HG02571 (cell line): Measurements from ENCODE around the gene FBXO27.
"Not testable (repeated sequence)": the region's sequence is repeated elsewhere in the genome, so short reads cannot be mapped to it uniquely, and the experiment has no call there.

Experiments used
- ATAC-seq: cut with Tn5 transposase; IDR thresholded peaks from one replicate; pipeline ENCODE4 v1.9.1; 2021; ENCODE audit warnings: mild to moderate bottlenecking, moderate library complexity; ENCODE audit not compliant: unreplicated experiment

FBXO27 gene

DNA sequence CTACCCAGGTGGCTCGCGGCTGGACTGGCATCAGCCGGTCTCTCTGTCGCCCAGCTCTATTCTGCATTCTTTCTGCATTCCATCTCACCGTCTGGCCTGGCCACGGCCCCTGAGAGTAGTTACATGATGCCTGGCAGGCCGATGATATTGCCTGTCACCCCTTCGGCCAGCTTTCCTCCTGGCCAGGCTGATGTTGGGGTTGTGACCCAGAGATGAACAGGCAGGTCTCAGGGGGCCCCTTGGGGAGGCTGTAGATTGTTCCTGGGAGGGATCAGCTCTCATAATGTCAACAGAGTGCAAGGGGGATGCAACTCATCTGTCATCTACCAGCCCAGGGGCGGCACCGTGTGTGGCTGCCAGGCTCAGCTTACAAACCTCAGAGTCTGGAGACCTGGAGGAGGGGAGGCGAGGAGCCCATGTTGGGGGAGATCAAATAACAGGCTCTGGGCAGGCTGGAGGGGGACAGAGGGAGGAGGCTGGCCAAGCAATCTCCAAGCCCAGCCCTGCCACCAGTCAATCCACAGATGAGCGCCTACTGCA is 43.2 kb downstream of the FBXO27 start:
- ATAC-seq: no peak

DNA sequence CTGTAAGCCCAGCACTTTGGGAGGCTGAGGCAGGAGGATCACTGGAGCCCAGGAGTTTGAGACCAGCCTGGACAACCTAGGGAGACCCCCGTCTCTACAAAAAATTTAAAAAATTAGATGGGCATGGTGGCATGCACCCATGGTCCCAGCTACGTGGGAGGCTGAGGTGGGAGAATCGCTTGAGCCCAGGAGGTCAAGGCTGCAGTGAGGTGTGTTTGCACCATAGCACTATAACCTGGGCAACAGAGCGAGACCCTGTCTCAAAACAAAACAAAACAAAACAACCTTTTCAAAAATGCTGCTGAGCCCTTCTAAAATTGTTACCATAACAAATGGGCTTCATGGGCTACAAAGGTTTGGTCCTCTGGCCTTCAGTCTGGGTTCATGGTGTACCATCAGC is 43.7 kb downstream of the FBXO27 start:
- not testable (repeated sequence) for ATAC-seq

DNA sequence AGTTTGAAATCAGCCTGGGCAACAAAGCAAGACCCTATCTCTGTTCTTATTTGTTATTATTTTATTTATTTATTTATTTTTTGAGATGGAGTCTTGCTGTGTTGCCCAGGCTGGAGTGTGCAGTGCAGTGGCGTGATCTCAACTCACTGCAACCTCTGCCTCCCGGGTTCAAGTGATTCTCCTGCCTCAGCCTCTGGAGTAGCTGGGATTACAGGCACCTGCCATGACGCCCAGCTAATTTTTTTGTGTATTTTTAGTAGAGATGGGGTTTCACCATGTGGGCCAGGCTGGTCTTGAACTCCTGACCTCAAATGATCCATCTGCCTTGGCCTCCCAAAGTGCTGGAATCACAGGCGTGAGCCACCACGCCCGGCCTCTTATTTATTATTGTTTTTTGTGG is 44.6 kb downstream of the FBXO27 start:
- not testable (repeated sequence) for ATAC-seq

DNA sequence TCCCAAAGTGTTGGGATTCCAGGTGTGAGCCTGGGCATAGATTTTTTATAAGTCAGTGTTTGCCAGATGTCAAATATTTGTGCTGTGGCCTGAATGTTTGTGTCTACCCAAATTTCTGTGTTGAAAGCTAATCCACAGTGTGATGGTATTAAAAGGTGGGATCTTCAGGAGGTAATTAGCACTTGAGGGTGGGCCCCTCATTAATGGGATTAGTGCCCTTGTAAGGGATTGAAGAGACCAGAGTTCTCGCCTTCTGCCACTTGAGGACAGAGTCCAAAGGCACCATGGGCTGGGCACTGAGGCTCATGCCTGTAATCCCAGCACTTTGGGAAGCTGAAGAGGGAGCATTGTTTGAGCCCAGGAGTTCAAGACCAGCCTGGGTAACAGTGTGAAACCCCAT is 47.1 kb downstream of the FBXO27 start:
- ATAC-seq: no peak

DNA sequence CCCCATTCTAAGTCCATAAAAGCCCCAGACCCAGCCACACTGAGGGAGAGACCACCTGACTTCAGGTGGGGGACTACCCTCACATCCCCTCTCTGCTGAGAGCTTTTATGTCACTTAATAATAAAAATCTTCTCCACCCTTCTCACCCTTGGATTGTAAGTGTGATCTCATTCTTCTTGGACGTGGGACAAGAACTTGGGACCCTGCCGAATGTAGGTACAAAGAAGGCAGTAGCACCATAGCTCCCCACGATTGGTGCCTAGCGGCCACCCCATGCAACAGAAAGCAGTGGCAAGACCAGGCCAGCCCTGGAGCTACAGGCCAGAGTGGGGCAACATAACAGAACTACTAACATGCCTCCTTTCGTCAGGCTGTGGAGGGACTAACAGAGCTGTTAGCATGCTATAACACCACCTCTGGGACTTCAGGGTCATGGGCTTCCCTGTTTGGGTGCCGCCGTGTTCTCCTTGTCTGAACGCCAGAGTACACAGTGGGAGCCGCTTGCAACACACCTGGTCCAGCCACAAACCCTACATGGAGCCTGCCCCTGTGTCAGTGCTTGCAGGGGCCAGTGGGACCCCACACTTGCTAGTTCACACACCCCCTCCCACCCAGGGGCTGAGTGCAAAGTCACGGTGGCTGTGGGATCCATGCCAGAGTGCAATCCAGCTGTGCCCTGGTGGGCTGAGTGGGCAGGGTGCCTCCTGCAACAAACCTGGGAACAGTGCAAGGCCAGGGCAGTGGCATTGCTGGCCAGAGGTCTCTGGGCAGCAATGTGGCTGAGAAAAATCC is 51.6 kb downstream of the FBXO27 start:
- no peak for ATAC-seq

DNA sequence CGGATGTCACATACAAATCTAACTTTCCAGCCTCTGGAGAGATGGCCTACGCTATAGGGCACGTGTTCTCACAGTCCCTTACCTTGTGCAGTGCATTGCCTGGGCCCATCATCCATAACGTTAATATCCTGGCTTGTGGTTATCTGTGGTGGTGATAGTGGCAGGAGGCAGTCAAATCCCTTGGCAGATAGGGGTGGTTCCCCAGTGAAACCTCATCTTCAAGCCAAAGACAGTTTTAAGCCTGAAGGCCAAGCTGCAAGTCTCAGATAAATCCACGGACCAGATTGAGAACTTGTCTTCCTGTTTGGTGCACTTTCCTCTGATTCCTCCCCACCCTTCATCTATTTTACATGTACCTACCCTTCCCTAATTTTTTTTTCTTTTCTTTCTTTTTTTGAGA is 52.5 kb downstream of the FBXO27 start:
- no peak for ATAC-seq

DNA sequence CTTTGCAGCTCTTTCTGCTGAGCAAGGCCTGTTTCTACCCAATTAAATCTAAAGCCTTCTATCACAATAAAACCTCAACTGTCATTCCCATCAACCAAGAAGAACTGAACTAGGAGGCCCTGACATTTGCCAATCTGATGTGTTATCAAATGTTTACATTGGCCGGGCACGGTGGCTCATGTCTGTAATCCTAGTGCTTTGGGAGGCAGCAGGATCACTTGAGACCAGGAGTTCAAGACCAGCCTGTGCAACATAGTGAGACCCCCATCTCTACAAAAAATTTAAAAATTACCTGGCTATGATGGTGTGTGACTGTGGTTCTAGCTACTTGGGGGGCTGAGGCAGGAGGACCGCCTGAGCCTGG is 54.0 kb downstream of the FBXO27 start:
- ATAC-seq: no peak

DNA sequence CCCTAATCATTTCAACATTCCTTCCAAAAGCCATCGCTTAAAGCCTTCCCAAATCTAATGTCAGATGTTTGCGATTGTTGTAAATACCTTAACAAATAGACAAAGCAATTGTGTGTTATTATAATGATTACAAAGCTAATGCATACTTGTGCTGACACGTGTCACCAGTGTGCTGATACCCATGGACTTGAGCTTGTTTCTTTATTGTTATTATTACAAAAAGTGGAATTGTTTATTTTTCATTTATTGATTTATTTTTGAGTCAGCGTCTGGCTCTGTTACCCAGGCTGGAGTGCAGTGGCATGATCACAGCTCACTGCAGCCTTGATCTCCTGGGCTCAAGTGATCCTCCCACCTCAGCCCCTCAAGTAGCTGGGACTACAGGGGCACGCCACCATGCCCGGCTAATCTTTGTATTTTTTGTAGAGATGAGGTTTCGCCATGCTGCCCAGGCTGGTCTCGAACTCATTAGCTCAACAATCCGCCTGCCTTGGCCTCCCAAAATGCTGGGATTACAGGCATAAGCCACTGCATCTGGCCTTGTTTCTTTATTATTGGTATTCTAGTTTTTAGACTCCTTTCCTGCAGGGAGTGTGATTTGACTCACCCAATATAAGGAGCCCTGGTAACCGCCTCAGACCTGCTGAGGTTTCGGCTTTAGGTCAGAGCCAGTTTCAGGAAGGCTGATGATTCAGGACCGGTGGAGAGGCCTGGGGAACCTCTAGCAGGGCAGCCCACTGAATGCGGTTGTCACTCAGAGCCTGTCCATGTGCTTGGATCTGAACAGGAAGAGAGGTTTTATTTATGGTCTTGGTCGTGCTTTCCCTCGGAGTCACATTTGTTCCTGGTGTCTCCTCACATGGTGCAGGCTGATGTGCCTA is 54.7 kb downstream of the FBXO27 start:
- ATAC-seq: peak; percentile 55

DNA sequence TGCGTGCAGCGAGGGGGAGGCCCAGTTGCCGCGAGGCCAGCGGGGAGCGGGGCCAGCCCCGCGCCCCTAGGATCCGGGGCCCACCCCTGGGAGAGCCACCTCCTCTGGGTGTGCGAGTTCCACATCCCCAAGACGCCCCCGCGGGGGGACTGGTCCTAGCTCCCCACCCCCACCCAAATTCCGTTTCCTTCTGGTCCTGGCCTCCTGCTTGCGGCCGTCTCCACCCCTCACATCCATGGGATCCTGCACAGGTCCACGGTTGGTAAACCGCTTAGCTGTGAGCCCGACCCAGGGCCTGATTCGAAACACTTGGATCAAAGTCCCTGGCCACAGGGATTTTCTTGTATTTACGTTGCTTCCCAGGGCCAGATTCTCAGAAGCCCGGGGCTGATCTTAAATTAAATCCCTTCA is 56.5 kb downstream of the FBXO27 start:
- ATAC-seq: no peak

DNA sequence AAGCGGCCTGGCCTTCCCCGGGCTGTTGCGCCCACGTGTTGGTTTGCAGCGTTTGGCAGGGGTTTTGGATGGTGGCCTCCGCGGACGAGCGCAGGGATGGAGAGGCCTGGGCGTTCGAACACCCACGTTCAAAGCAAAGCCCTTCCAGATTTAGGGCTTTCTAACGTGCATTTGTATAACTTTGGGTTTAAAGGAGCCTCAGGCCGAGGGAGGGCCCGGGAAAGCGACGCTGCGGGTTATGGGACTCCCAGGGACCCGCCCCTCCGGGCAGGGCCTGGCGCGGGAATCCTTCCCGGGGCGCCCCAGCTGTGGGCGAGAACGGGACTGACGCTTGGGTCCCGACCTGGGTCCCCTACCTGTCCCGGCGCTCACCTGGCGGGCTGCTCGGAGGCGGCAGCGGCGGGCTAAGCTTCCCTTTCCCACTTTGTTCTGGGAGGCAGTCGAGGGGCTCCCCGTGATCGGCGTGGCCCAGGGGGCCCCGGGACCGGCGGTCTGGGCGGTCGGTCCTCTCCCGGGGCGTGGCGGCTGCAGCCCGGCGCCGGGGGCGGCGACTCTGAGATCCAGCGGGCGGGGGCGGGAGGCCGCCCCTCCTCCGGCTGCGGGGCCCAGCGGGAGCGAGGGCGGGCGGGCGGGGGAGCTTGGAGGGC is 57.0 kb downstream of the FBXO27 start, which contains the start of gene FBXO17:
TSS of gene FBXO17 (minus strand) at position 529 of the 647 bp plus-strand sequence. CDS start 25,423 bp downstream, outside the sequence.
- no peak for ATAC-seq

DNA sequence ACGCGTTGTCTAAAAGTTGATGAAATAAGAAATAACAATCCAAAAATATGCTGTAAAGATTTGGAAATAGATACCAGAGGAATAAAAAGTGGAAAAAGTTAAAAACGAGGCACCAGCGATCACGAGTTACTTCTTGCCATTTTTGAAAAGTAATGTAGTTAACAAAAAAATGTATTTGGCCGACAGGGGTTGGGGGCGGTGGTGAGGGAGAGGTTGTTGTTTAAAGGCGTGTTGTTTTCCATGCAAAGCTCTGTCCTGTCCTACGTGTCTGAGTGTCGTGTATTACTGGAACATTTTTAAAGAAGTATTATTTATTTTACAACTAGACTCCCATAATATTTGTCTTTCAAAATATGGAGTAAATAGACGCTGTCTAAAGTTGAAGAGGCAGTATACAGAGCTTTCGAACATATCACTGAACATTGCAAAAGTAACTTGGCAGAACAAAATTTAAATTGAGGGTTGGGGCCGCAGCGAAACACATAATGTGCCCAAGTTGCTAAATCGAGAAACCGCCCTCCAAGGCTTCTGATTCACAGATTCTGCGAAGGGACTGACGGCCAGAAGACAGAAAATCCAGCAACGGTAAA is 57.6 kb downstream of the FBXO27 start:
- no peak for ATAC-seq
